HUES48 (cell line): Measurements from ENCODE around the gene METRN.
A peak's percentile ranks its signal among the peaks of the same experiment; 100 is the strongest.

Source experiments
- H3K27ac ChIP-seq: one replicate; pipeline ENCODE4 v1.7.0; 2013; ENCODE audit warnings: low read depth, low read length, inconsistent platforms
- H3K27me3 ChIP-seq: 2 replicates; pipeline ENCODE4 v1.6.1; 2013; ENCODE audit warnings: mild to moderate bottlenecking, low read length; ENCODE audit not compliant: control insufficient read depth, insufficient read depth
- H3K36me3 ChIP-seq: 2 replicates; pipeline ENCODE4 v1.6.1; 2013; ENCODE audit warnings: low read length; ENCODE audit not compliant: control insufficient read depth, insufficient read depth
- H3K4me1 ChIP-seq: 2 replicates; pipeline ENCODE4 v1.6.1; 2013; ENCODE audit warnings: mild to moderate bottlenecking, low read length; ENCODE audit not compliant: control insufficient read depth, insufficient read depth
- H3K4me3 ChIP-seq: 2 replicates; pipeline ENCODE4 v1.5.1; 2013; ENCODE audit warnings: mild to moderate bottlenecking, low read depth, low read length
- H3K9ac ChIP-seq: 2 replicates; pipeline ENCODE4 v1.6.1; 2013; ENCODE audit warnings: mild to moderate bottlenecking, low read depth, low read length, moderate library complexity
- H3K9me3 ChIP-seq: 2 replicates; pipeline ENCODE4 v1.6.1; 2013; ENCODE audit warnings: low read length; ENCODE audit not compliant: control insufficient read depth, insufficient read depth

Gene METRN

GRCh38 chr16:721765-722540 is 7.0 kb downstream of the METRN start:
- Histone ChIP-seq H3K4me1 (peaks cover 15% of the 10 kb centered on the region), H3K27me3 (peaks cover 9% of the 10 kb centered on the region; the same call in 1 of the 2 replicates), H3K9me3 (no peaks in the 10 kb centered on the region), H3K27ac (no peak overlapping the region), H3K4me3 (peak overlapping the region; percentile 96; the same call in 1 of the 2 replicates), H3K9ac (no peak overlapping the region), H3K36me3 (no peaks in the 10 kb centered on the region)

- Histone ChIP-seq H3K4me3 (no peak overlapping the region), H3K9me3 (no peaks in the 10 kb centered on the region), H3K9ac (no peak overlapping the region), H3K36me3 (no peaks in the 10 kb centered on the region), H3K27ac (no peak overlapping the region), H3K27me3 (peaks cover 9% of the 10 kb centered on the region; the same call in 1 of the 2 replicates), H3K4me1 (peaks cover 18% of the 10 kb centered on the region)
Measured at GRCh38 chr16:722835-723633, 8.1 kb downstream of the METRN start.

GRCh38 chr16:723695-724094 is 8.8 kb downstream of the METRN start:
- Histone ChIP-seq H3K27me3 (peaks cover 5% of the 10 kb centered on the region; the same call in 1 of the 2 replicates), H3K9me3 (no peaks in the 10 kb centered on the region), H3K4me1 (peaks cover 15% of the 10 kb centered on the region), H3K9ac (no peak overlapping the region), H3K36me3 (no peaks in the 10 kb centered on the region), H3K27ac (no peak overlapping the region), H3K4me3 (no peak overlapping the region)

GRCh38 chr16:724188-725040 is 9.5 kb downstream of the METRN start:
- Histone ChIP-seq H3K27ac (no peak overlapping the region), H3K4me3 (no peak overlapping the region), H3K36me3 (no peaks in the 10 kb centered on the region), H3K9me3 (no peaks in the 10 kb centered on the region), H3K27me3 (no peaks in the 10 kb centered on the region; the same call in 1 of the 2 replicates), H3K9ac (no peak overlapping the region), H3K4me1 (peaks cover 12% of the 10 kb centered on the region)

- H3K27me3 ChIP-seq = no peaks in the 10 kb centered on the region; the same call in 1 of the 2 replicates
- no peak overlapping the region for H3K27ac ChIP-seq
- no peak overlapping the region for H3K9ac ChIP-seq
- no peak overlapping the region for H3K4me3 ChIP-seq
- H3K36me3 ChIP-seq = no peaks in the 10 kb centered on the region
- H3K4me1 ChIP-seq = peaks cover 6% of the 10 kb centered on the region
- H3K9me3 ChIP-seq = no peaks in the 10 kb centered on the region
Measured at GRCh38 chr16:725041-725376, 10.1 kb downstream of the METRN start.

GRCh38 chr16:725463-726187 is 10.7 kb downstream of the METRN start:
- Histone ChIP-seq H3K27me3 (no peaks in the 10 kb centered on the region; the same call in 1 of the 2 replicates), H3K4me1 (peaks cover 3% of the 10 kb centered on the region; the same call in 1 of the 2 replicates), H3K27ac (no peak overlapping the region), H3K9me3 (no peaks in the 10 kb centered on the region), H3K4me3 (peak overlapping the region; percentile 66; the same call in 1 of the 2 replicates), H3K36me3 (peaks cover 2% of the 10 kb centered on the region; the same call in 1 of the 2 replicates), H3K9ac (no peak overlapping the region)

GRCh38 chr16:726188-726437 is 11.2 kb downstream of the METRN start:
- H3K4me3 ChIP-seq = peak overlapping the region; percentile 66; the same call in 1 of the 2 replicates
- H3K9me3 ChIP-seq = no peaks in the 10 kb centered on the region
- no peaks in the 10 kb centered on the region; the same call in 1 of the 2 replicates for H3K27me3 ChIP-seq
- H3K36me3 ChIP-seq = peaks cover 7% of the 10 kb centered on the region; the same call in 1 of the 2 replicates
- H3K27ac ChIP-seq = peak overlapping the region; percentile 42
- no peak overlapping the region for H3K9ac ChIP-seq
- peaks cover 3% of the 10 kb centered on the region; the same call in 1 of the 2 replicates for H3K4me1 ChIP-seq

- H3K9me3 ChIP-seq = no peaks in the 10 kb centered on the region
- H3K27ac ChIP-seq = peak within 1 kb of the TSS; percentile 42
- peaks cover 10% of the 10 kb centered on the region; the same call in 1 of the 2 replicates for H3K36me3 ChIP-seq
- peaks cover 3% of the 10 kb centered on the region; the same call in 1 of the 2 replicates for H3K4me1 ChIP-seq
- peak within 1 kb of the TSS; percentile 66 for H3K4me3 ChIP-seq
- H3K27me3 ChIP-seq = no peaks in the 10 kb centered on the region; the same call in 1 of the 2 replicates
- H3K9ac ChIP-seq = no peak within 1 kb of the TSS; the same call in 1 of the 2 replicates
Measured at GRCh38 chr16:726438-727290, 11.7 kb downstream of the METRN start, which contains the start of the genes CCDC78 and HAGHL. Gene CCDC78, minus strand, starts transcription at chr16:726443. Its CDS starts 76 bp downstream, at chr16:726367. Gene HAGHL, plus strand, starts transcription at chr16:727106. Its CDS starts 404 bp downstream, at chr16:727510.

- Histone ChIP-seq H3K36me3 (peaks cover 16% of the 10 kb centered on the region; the same call in 1 of the 2 replicates), H3K9ac (no peak overlapping the region; the same call in 1 of the 2 replicates), H3K4me3 (peak overlapping the region; percentile 66), H3K4me1 (peaks cover 3% of the 10 kb centered on the region; the same call in 1 of the 2 replicates), H3K9me3 (no peaks in the 10 kb centered on the region), H3K27ac (no peak overlapping the region), H3K27me3 (no peaks in the 10 kb centered on the region; the same call in 1 of the 2 replicates)
Measured at GRCh38 chr16:727291-727977, 12.5 kb downstream of the METRN start.
